Stomach (tissue), 9 donors: ENCODE results near the gene VPS8. TPM values are rescaled to one million over a fixed set of nuclear protein-coding genes. Genes with fewer than 3 reads are reported as not detected.
"Not testable (repeated sequence)": the region's sequence is repeated elsewhere in the genome, so short reads cannot be mapped to it uniquely, and the experiment has no call there.

Experiments used
- DNase-seq, 2 donors: peaks; one replicate each; pipeline versions ENCODE4 v3.0.0 to v3.0.0-alpha.2; 2013 to 2019
- H3K27ac ChIP-seq, 5 donors: fragments of 200-600 bp in 4 of 5; sonication (generic) in 4 of 5; one replicate each; pipeline ENCODE4 v1.5.1; 2013 to 2019; ENCODE audit warnings: mild to moderate bottlenecking in 1 of 5, moderate library complexity in 1 of 5
- H3K27me3 ChIP-seq, 3 donors: fragments of 200-600 bp; sonication (generic); one replicate each; pipeline ENCODE4 v1.5.1; 2017 to 2019; ENCODE audit warnings: mixed run types in 1 of 3
- H3K36me3 ChIP-seq, 4 donors: fragments of 200-600 bp; sonication (generic); 1 replicate in 3 of 4; 2 replicates in 1 of 4; pipeline ENCODE4 v1.5.1; 2016 to 2019
- H3K4me1 ChIP-seq, 4 donors: fragments of 200-600 bp; sonication (generic); one replicate each; pipeline ENCODE4 v1.5.1; 2016 to 2019
- H3K4me3 ChIP-seq, 4 donors: fragments of 200-600 bp; sonication (generic) in 3 of 4; one replicate each; pipeline ENCODE4 v1.5.1; 2016 to 2019; ENCODE audit warnings: mild to moderate bottlenecking in 1 of 4
- H3K9me3 ChIP-seq, 4 donors: fragments of 200-600 bp; sonication (generic); one replicate each; pipeline ENCODE4 v1.5.1; 2016 to 2019
- CTCF ChIP-seq, 7 experiments: fragments of 450-650 bp in 4 of 7; fragments of 200-600 bp in 3 of 7; sonication (generic) in 3 of 7; IDR thresholded peaks; one replicate each; pipeline ENCODE4 v1.5.1; 2016 to 2019; ENCODE audit warnings: antibody characterized with exemption in 7 of 7, control low read depth in 2 of 7, mild to moderate bottlenecking in 1 of 7
- EP300 ChIP-seq: sonication (generic); formaldehyde crosslinking; IDR thresholded peaks from one replicate; pipeline ENCODE4 v1.6.1; 2017; ENCODE audit warnings: antibody characterized with exemption
- POLR2A ChIP-seq, 4 donors: fragments of 450-650 bp; IDR thresholded peaks; one replicate each; pipeline ENCODE4 v1.6.1; 2016; ENCODE audit warnings: antibody characterized with exemption in 4 of 4, control low read depth in 2 of 4, mild to moderate bottlenecking in 1 of 4, moderate library complexity in 1 of 4
- POLR2AphosphoS5 ChIP-seq, 3 donors: sonication (generic); formaldehyde crosslinking; IDR thresholded peaks; one replicate each; pipeline ENCODE4 v1.6.1; 2016; ENCODE audit warnings: antibody characterized with exemption in 3 of 3
- WGBS, 5 donors: extraction: QIAGEN DNeasy Blood & Tissue Kit in 3 of 5; methylation state at CpG; one replicate each; pipeline versions ENCODE4 v1.1.5 to v1.1.7; 2013 to 2018; 5-methylcytosine and 5-hydroxymethylcytosine counted together
- intact Hi-C: fragments of 100-400 bp; cut with DNase I; formaldehyde crosslinking; loops from one replicate; pipeline ENCODE4 v1.15.1; 2023; ENCODE audit warnings: low total_unique reads
- polyA plus RNA-seq, 3 donors: library from polyadenylated mRNA; stranded (reverse); fragments of 200-250 nt; gene quantifications; one replicate each; pipeline ENCODE4 v1.2.3, GENCODE V29; 2013
- total RNA-seq, 5 donors: library from RNA; depleted of rRNA; stranded (reverse); fragments of >200 nt; gene quantifications; one replicate each; pipeline versions ENCODE4 v1.1.0 to v1.2.3, GENCODE V29; 2014 to 2016
- donor health status: healthy with polysubstance abuse.
- donor health status: Bipolar disorder and iron deficiency.
- donor health status: healthy.

The VPS8 gene
- total and polyA plus RNA-seq, 8 donors, result 7.5 to 126 (median 37.5) TPM

DNA sequence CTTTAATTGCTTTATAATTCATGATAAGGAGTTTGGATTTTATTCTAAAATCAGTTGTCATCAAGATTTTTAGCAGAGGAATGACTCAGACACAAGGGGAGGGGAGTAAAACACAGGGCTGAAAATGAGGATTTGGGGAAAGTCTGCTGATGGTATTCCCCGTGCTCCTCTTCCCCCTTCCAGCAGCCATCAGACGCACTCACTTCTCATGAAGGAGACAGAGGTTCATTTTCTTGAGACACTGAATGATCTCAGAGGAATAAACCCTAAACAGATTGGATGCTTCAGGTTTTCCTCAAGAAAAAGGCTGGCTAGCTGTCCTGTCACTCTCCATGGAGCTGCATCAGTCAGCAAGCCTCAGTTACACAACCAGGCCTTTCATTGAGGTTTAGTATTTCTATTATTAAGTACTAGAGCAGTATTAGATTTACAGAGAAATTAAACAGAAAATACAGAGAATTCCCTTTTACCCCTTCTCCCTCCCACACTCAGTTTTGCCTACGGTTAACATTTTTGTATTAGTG, 174.5 kb downstream of the VPS8 start:
- intact Hi-C loops, result no loop called here
- no peaks in the 10 kb centered on the region for H3K4me1 ChIP-seq
- no peak overlapping the region for H3K4me3 ChIP-seq
- no peaks in the 10 kb centered on the region for H3K9me3 ChIP-seq
- H3K27me3 ChIP-seq, result no peaks in the 10 kb centered on the region
- peaks cover 0 to 60% (median 49%) of the 10 kb centered on the region in 4 donors for H3K36me3 ChIP-seq
- 90 to 95% (median 93%) methylated on average over 3 of the region's 3 CpGs for WGBS, 5 donors
- H3K27ac ChIP-seq, result no peak overlapping the region
- no peak for TF ChIP-seq EP300
- TF ChIP-seq POLR2AphosphoS5 (IDR thresholded peaks at IDR 0.05), result no peak
- TF ChIP-seq POLR2A (IDR thresholded peaks at IDR 0.05), result no peak
- TF ChIP-seq CTCF (IDR thresholded peaks at IDR 0.05), result no peak
- DNase-seq, result peak in 1 of 2 donors; percentile 1

- TF ChIP-seq EP300 (no peak), CTCF (IDR thresholded peaks at IDR 0.05) (no peak), POLR2AphosphoS5 (IDR thresholded peaks at IDR 0.05) (no peak), POLR2A (IDR thresholded peaks at IDR 0.05) (no peak)
- DNase-seq, result no peak
- WGBS, 5 donors, result 95 to 100% (median 98%) methylated on average over 1 of the region's 1 CpG
- intact Hi-C loops, result no loop called here
- H3K36me3 ChIP-seq, result peaks cover 19 to 61% (median 42%) of the 10 kb centered on the region in 4 donors
- no peak overlapping the region for H3K4me3 ChIP-seq
- no peak overlapping the region for H3K27ac ChIP-seq
- H3K9me3 ChIP-seq, result no peaks in the 10 kb centered on the region
- no peaks in the 10 kb centered on the region for H3K27me3 ChIP-seq
- H3K4me1 ChIP-seq, result no peaks in the 10 kb centered on the region
These were observed 181.4 kb downstream of the VPS8 start for GRCh38 chr3:184993394-184993793.

GRCh38 chr3:185003876-185004275, 191.9 kb downstream of the VPS8 start:
- DNase-seq, H3K27ac ChIP-seq, H3K4me1 ChIP-seq, H3K4me3 ChIP-seq, H3K27me3 ChIP-seq, H3K9me3 ChIP-seq, intact Hi-C loops: not testable (repeated sequence)
- peaks cover 28 to 58% (median 55%) of the 10 kb centered on the region in 4 donors for H3K36me3 ChIP-seq
- 96 to 99% (median 98%) methylated on average over 9 to 24 of the region's 28 CpGs; no CpG with 5 or more reads in 1 of the 5 donors for WGBS, 5 donors

- TF ChIP-seq POLR2AphosphoS5 (IDR thresholded peaks at IDR 0.05), result no peak
- no peaks in the 10 kb centered on the region for H3K4me1 ChIP-seq
- H3K9me3 ChIP-seq, result peaks cover 0 to 16% (median 11%) of the 10 kb centered on the region in 4 donors
- peaks cover 0 to 28% (median 18%) of the 10 kb centered on the region in 4 donors for H3K36me3 ChIP-seq
- H3K27ac ChIP-seq, result no peak overlapping the region
- WGBS, 5 donors, result 93 to 99% (median 97%) methylated on average over 3 of the region's 3 CpGs
- no peak overlapping the region for H3K4me3 ChIP-seq
- intact Hi-C loops, result no loop called here
- DNase-seq, result no peak
- no peaks in the 10 kb centered on the region for H3K27me3 ChIP-seq
These were observed 197.7 kb downstream of the VPS8 start for GRCh38 chr3:185009650-185010049.

- peaks cover 0 to 53% (median 32%) of the 10 kb centered on the region in 4 donors for H3K36me3 ChIP-seq
- H3K27me3 ChIP-seq, H3K4me1 ChIP-seq, intact Hi-C loops, H3K4me3 ChIP-seq, H3K27ac ChIP-seq: not testable (repeated sequence)
- peaks cover 0 to 13% (median 9%) of the 10 kb centered on the region in 4 donors for H3K9me3 ChIP-seq
- 78 to 91% (median 87%) methylated on average over 12 of the region's 12 CpGs for WGBS, 5 donors
- DNase-seq, result peak in 1 of 2 donors; percentile 24
These were observed 205.6 kb downstream of the VPS8 start for GRCh38 chr3:185017584-185017983.

GRCh38 chr3:185017996-185018395, 206.0 kb downstream of the VPS8 start:
- peaks cover 0 to 48% (median 32%) of the 10 kb centered on the region in 4 donors for H3K36me3 ChIP-seq
- H3K27me3 ChIP-seq, H3K4me3 ChIP-seq, H3K27ac ChIP-seq, intact Hi-C loops, H3K4me1 ChIP-seq: not testable (repeated sequence)
- DNase-seq, result peak in 1 of 2 donors; percentile 8
- WGBS, 5 donors, result 80 to 90% (median 89%) methylated on average over 6 of the region's 6 CpGs
- H3K9me3 ChIP-seq, result peaks cover 0 to 13% (median 9%) of the 10 kb centered on the region in 4 donors
